Adrenal gland (tissue), 12 donors: Measurements from ENCODE around the gene UBE2R2. TPM values are rescaled to one million over a fixed set of nuclear protein-coding genes. Genes with fewer than 3 reads are reported as not detected.

Experiments
- DNase-seq, 7 donors: peaks; one replicate each; pipeline ENCODE4 v3.0.0-alpha.2; 2019 to 2020
- H3K27ac ChIP-seq, 5 donors: fragments of 200-600 bp; sonication (generic) in 4 of 5; 1 replicate in 3 of 5; 2 replicates in 2 of 5; pipeline versions ENCODE4 v1.5.1 to v1.8.0; 2016 to 2020; ENCODE audit warnings: mild to moderate bottlenecking in 1 of 5
- H3K27me3 ChIP-seq: fragments of 200-600 bp; 2 replicates; pipeline ENCODE4 v1.8.0; 2021
- H3K36me3 ChIP-seq, 2 donors: fragments of 200-600 bp; replicated peaks in 1 of 2; 1 replicate in 1 of 2; 2 replicates in 1 of 2; pipeline versions ENCODE4 v1.5.1 to v1.8.0; 2018 to 2022
- H3K4me1 ChIP-seq, 2 donors: fragments of 200-600 bp; replicated peaks in 1 of 2; 1 replicate in 1 of 2; 2 replicates in 1 of 2; pipeline versions ENCODE4 v1.5.1 to v1.8.0; 2018 to 2021
- H3K4me3 ChIP-seq, 4 donors: fragments of 200-600 bp; sonication (generic) in 3 of 4; one replicate each; pipeline ENCODE4 v1.5.1; 2016 to 2018
- H3K9me3 ChIP-seq, 3 donors: fragments of 200-600 bp; sonication (generic) in 1 of 3; replicated peaks in 1 of 3; 1 replicate in 2 of 3; 2 replicates in 1 of 3; pipeline versions ENCODE4 v1.5.1 to v1.8.0; 2016 to 2021
- POLR2A ChIP-seq, 2 donors: fragments of 450-650 bp; IDR thresholded peaks; one replicate each; pipeline ENCODE4 v1.6.1; 2017; ENCODE audit warnings: antibody characterized with exemption in 2 of 2, mild to moderate bottlenecking in 2 of 2, moderate library complexity in 1 of 2
- WGBS, 4 donors: extraction: QIAGEN DNeasy Blood & Tissue Kit in 2 of 4; methylation state at CpG; one replicate each; pipeline versions ENCODE4 v1.1.5 to v1.1.7; 2013 to 2017; 5-methylcytosine and 5-hydroxymethylcytosine counted together
- intact Hi-C, 2 donors: fragments of 100-400 bp; cut with DNase I; formaldehyde crosslinking; loops; one replicate each; pipeline versions ENCODE4 v1.14.1 to v1.15.0; 2022 to 2023
- polyA plus RNA-seq, 3 donors: library from polyadenylated mRNA; stranded (reverse); fragments of 200-250 nt in 2 of 3; fragments of 350-450 nt in 1 of 3; fragmentation: Illumina TruSeq in 1 of 3; extraction: RNeasy Lipid Tissue Mini Kit (QIAGEN cat#74804) in 1 of 3; gene quantifications; one replicate each; pipeline ENCODE4 v1.2.3, GENCODE V29; 2013 to 2014
- total RNA-seq, 9 donors: library from RNA; depleted of rRNA in 4 of 9; stranded (reverse); fragments of >200 nt in 4 of 9; fragments of 120-200 nt in 1 of 9; fragmentation: NEBNext Ultra II Directional in 1 of 9; extraction: Animal tissue kit (Norgen Biotek cat#: 25700) in 1 of 9; gene quantifications; one replicate each; pipeline versions ENCODE4 v1.1.0 to v1.2.4, GENCODE V29; 2013 to 2023
- TF ChIP-seq, protein P1 (sequence below), 6 experiments: fragments of 450-650 bp in 4 of 6; fragments of 200-600 bp in 2 of 6; sonication (generic) in 1 of 6; IDR thresholded peaks; 1 replicate in 5 of 6; 2 replicates in 1 of 6; pipeline versions ENCODE4 v1.5.1 to v1.8.0; 2016 to 2021; ENCODE audit warnings: antibody characterized with exemption in 6 of 6, mild to moderate bottlenecking in 2 of 6, moderate library complexity in 1 of 6
- donor health status: healthy with polysubstance abuse.
- donor health status: Bipolar disorder and iron deficiency.
- donor health status: DM: yes; HTN: yes; CAD: no.
- donor health status: DM: no; HTN: no; CAD: no.
- donor health status: DM: no; HTN: no; CAD: no.
- donor health status: DM: yes; HTN: yes; CAD: no.

UBE2R2 gene
- total and polyA plus RNA-seq, 12 donors: 12.8 to 46.7 (median 26.9) TPM

DNA sequence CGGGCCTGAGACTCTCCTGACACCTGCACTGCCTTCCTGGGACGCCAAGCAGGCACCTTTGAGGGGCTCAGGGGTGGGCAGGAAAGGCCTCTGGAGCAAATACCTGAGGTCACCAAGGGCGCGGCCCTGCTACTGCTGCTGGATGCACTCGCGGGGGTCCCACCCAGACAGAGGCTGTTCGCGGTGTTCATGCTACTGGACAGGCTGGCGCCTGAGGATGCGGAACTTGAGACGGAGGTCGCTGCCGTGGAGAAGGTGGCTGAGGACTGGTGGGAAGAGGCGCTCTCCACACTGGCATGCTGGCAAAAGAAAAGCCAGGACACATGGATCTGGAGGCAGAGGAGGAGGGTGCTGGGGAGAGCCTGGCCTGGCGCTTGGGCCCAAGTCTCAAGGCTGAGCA is 110.7 kb downstream of the UBE2R2 start:
- TF ChIP-seq, protein P1, sequence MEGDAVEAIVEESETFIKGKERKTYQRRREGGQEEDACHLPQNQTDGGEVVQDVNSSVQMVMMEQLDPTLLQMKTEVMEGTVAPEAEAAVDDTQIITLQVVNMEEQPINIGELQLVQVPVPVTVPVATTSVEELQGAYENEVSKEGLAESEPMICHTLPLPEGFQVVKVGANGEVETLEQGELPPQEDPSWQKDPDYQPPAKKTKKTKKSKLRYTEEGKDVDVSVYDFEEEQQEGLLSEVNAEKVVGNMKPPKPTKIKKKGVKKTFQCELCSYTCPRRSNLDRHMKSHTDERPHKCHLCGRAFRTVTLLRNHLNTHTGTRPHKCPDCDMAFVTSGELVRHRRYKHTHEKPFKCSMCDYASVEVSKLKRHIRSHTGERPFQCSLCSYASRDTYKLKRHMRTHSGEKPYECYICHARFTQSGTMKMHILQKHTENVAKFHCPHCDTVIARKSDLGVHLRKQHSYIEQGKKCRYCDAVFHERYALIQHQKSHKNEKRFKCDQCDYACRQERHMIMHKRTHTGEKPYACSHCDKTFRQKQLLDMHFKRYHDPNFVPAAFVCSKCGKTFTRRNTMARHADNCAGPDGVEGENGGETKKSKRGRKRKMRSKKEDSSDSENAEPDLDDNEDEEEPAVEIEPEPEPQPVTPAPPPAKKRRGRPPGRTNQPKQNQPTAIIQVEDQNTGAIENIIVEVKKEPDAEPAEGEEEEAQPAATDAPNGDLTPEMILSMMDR (IDR thresholded peaks at IDR 0.05): no peak
- no peak for TF ChIP-seq POLR2A (IDR thresholded peaks at IDR 0.05)
- H3K4me3 ChIP-seq: no peak overlapping the region
- no peaks in the 10 kb centered on the region for H3K27me3 ChIP-seq
- WGBS, 4 donors: 75 to 95% (median 81%) methylated on average over 9 to 15 of the region's 15 CpGs
- peaks cover 11 to 14% of the 10 kb centered on the region in 2 donors for H3K4me1 ChIP-seq
- H3K27ac ChIP-seq: no peak overlapping the region
- H3K36me3 ChIP-seq: peaks cover 0 to 72% of the 10 kb centered on the region in 2 donors
- peak in 2 of 7 donors; percentile 42 to 46 for DNase-seq
- no peaks in the 10 kb centered on the region for H3K9me3 ChIP-seq
- intact Hi-C loops: loop anchor here in 1 of 2 donors (5.0 to 10.0 kb wide), 2 partner anchors 115 to 147 kb away; no protein-coding TSS in a partner anchor

GRCh38 chr9:33931326-33931725 is 114.4 kb downstream of the UBE2R2 start:
- intact Hi-C loops: no loop called here
- TF ChIP-seq POLR2A (IDR thresholded peaks at IDR 0.05): no peak
- TF ChIP-seq, protein P1 (IDR thresholded peaks at IDR 0.05): no peak
- H3K4me3 ChIP-seq: no peak overlapping the region
- no peaks in the 10 kb centered on the region for H3K9me3 ChIP-seq
- no peak for DNase-seq
- peaks cover 11 to 14% of the 10 kb centered on the region in 2 donors for H3K4me1 ChIP-seq
- H3K36me3 ChIP-seq: peaks cover 0 to 71% of the 10 kb centered on the region in 2 donors
- H3K27me3 ChIP-seq: no peaks in the 10 kb centered on the region
- 64 to 94% (median 78%) methylated on average over 2 to 3 of the region's 3 CpGs for WGBS, 4 donors
- peak overlapping the region in 1 of 5 donors; percentile 63 for H3K27ac ChIP-seq

DNA sequence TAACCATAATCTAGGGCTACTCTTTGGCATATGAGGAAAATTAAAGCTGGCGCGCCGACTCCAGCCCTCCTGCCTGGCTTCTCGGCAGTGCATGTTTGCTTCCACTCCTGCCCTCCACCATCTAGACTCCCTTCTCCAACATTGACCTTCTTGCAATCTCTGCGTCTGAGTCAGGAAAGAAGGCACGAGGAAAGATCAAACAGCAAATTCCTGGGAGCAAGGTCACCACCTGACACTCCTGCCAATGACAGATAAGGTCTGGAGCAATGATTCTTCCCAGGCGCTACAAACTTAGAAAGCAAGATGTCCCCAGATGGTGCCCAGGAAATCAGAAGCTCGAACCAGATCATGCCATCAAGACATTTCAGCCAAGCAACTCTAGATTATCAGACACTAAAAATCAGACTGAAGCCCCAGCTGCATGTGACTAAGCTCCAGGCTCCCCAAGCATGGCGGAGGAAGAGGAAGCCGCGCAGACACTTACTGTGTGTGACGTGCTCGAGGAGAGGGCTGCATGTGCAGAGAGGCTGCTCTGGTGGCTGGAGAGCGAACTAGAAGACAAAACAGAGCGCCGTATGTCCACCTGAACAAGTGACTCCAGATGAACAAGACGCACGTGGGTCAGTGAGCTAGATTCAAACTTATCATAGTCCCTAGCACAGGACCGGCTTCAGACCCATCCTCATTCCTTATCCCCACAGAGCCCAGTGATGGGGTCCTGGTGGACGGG is 115.3 kb downstream of the UBE2R2 start:
- WGBS, 4 donors: 73 to 81% (median 76%) methylated on average over 20 of the region's 20 CpGs
- H3K4me3 ChIP-seq: no peak overlapping the region
- peak overlapping the region in 2 of 5 donors; percentile 19 to 63 for H3K27ac ChIP-seq
- H3K4me1 ChIP-seq: peaks cover 11 to 14% of the 10 kb centered on the region in 2 donors
- intact Hi-C loops: no loop called here
- peaks cover 0 to 63% of the 10 kb centered on the region in 2 donors for H3K36me3 ChIP-seq
- H3K9me3 ChIP-seq: no peaks in the 10 kb centered on the region
- no peaks in the 10 kb centered on the region for H3K27me3 ChIP-seq
- TF ChIP-seq POLR2A (IDR thresholded peaks at IDR 0.05): peak in 1 of 2 donors; percentile 46
- TF ChIP-seq, protein P1 (IDR thresholded peaks at IDR 0.05): no peak
- peak; percentile 54 to 86 (median 80) for DNase-seq

DNA sequence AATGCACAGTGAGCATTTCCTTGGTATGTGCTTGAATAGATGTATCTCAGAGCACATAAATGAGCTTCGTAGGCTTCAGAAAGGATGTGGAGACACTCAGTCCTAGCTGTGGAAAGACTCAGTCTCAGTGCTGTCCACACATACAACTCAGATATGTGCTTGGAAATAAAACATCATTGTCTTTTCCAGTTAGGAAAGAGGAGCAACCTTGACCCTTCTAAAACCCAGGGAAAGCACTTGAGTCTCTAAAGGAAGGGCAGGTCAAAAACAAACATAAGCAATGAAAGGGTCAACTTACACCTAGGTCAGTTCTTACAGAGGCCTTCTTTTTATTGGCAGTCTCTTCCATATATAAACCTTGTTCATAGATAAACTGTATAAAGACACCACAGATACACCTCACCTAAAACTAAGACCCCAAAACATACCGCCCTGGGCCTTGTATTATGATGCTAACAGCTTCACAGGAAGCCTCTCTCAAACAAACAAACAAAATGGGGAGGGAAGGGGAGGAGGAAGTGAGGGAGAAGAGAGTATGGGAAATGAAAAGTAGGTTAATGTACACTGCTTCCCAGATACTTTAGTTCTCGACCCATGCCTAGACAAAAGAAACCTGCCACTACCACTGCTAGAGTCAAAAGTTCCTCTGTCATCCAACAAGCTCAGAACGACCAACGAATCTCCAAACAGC is 117.4 kb downstream of the UBE2R2 start:
- Histone ChIP-seq H3K4me1 (peaks cover 11 to 14% of the 10 kb centered on the region in 2 donors), H3K27me3 (no peaks in the 10 kb centered on the region), H3K27ac (no peak overlapping the region), H3K36me3 (peaks cover 0 to 42% of the 10 kb centered on the region in 2 donors), H3K9me3 (no peaks in the 10 kb centered on the region), H3K4me3 (no peak overlapping the region)
- intact Hi-C loops: loop anchor here in 1 of 2 donors (2.0 kb wide), 1 partner anchor 16 kb away; no protein-coding TSS in a partner anchor
- 79 to 87% (median 85%) methylated on average over 5 of the region's 5 CpGs for WGBS, 4 donors
- no peak for DNase-seq
- TF ChIP-seq, protein P1 (IDR thresholded peaks at IDR 0.05): no peak
- no peak for TF ChIP-seq POLR2A (IDR thresholded peaks at IDR 0.05)
